GM13976 (cell line): ENCODE results near the gene AK1.
"Not testable (repeated sequence)": the region's sequence is repeated elsewhere in the genome, so short reads cannot be mapped to it uniquely, and the experiment has no call there.

Experiments
- DNase-seq: peaks from one replicate; pipeline ENCODE4 v3.0.0; 2012; ENCODE audit warnings: low spot score
- in situ Hi-C: fragments of 300-500 bp; cut with MboI; formaldehyde crosslinking; loops from one replicate; pipeline ENCODE4 v1.12.0; 2022; ENCODE audit warnings: low sequenced_read_pairs, mixed read lengths, inconsistent platforms; ENCODE audit not compliant: unreplicated experiment
- TF ChIP-seq, protein P1 (sequence below): IDR thresholded peaks from 2 replicates; pipeline ENCODE4 v1.5.1; 2012; ENCODE audit warnings: borderline replicate concordance, mild to moderate bottlenecking; ENCODE audit not compliant: insufficient read depth; ENCODE audit errors: extremely low read depth, missing control alignments, control extremely low read depth

AK1 gene

GRCh38 chr9:127873886-127874285 is 3.6 kb downstream of the AK1 start:
- no peak for DNase-seq
- TF ChIP-seq, protein P1, sequence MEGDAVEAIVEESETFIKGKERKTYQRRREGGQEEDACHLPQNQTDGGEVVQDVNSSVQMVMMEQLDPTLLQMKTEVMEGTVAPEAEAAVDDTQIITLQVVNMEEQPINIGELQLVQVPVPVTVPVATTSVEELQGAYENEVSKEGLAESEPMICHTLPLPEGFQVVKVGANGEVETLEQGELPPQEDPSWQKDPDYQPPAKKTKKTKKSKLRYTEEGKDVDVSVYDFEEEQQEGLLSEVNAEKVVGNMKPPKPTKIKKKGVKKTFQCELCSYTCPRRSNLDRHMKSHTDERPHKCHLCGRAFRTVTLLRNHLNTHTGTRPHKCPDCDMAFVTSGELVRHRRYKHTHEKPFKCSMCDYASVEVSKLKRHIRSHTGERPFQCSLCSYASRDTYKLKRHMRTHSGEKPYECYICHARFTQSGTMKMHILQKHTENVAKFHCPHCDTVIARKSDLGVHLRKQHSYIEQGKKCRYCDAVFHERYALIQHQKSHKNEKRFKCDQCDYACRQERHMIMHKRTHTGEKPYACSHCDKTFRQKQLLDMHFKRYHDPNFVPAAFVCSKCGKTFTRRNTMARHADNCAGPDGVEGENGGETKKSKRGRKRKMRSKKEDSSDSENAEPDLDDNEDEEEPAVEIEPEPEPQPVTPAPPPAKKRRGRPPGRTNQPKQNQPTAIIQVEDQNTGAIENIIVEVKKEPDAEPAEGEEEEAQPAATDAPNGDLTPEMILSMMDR: no peak
- in situ Hi-C loops: no loop called here

DNA sequence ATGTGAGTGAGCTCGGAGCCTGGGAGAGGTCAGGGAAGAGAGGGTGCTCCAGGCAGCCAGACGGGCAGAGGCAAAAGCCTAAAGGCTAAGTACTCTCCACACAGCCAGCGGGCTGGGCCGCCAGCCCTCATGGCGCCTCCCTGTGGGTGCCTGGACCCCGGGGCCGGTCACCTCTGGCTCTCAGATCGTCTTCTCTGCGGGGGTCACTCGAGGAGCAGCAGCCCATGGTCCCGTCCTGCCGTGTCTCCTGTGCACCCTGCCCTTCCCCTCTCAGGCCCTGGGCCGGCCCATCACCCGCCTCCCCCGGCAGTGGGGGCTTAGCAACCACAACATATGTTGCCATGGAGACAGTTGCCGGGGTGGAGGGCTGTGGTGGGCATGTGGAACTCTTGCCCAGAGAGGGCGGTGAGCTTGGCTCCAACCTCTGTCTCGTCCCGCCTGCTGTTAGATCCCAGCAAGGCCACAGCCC is 4.2 kb downstream of the AK1 start:
- no peak for DNase-seq
- in situ Hi-C loops: no loop called here
- TF ChIP-seq, protein P1: no peak

DNA sequence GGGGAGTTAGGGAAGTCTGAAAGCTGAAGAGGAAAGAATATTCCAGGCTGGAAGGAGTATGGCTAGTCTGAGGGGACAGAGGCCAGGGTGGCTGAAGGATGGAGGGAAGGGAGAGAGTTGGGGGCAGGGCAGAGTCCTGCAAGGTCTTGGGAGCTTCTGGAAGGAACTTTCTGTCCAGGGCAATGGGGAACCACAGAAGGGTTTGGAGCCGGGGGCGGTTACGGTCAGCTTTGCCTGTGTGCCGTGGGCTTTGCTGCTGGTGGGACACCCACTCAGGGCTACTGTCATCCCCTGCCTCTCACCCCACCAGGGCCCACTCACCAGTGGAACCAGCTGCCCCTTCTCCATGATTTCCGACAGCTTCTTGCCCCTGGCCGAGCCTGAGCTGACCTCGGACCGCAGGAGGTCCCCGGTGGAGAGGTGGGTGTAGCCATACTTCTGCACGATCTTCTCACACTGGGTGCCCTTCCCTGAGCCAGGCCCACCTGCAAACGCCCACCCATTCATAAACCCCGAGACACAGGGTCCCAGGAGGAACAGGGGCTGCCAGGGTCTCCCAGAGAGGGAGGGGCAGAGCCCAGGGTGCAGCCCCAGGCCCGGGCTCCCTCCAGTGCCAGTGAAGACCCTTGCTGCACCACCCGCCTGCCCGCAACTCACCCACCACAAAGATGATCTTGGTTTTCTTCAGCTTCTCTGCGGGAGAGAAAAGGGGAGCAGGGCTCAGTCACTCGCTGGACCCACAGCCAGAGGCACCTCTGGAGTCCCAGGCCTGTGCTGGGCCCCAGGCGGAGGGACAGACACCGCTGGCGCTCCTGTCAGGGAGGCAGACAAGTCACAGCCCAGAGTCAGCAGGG is 4.9 kb downstream of the AK1 start:
- DNase-seq: no peak
- TF ChIP-seq, protein P1: no peak
- in situ Hi-C loops: no loop called here

DNA sequence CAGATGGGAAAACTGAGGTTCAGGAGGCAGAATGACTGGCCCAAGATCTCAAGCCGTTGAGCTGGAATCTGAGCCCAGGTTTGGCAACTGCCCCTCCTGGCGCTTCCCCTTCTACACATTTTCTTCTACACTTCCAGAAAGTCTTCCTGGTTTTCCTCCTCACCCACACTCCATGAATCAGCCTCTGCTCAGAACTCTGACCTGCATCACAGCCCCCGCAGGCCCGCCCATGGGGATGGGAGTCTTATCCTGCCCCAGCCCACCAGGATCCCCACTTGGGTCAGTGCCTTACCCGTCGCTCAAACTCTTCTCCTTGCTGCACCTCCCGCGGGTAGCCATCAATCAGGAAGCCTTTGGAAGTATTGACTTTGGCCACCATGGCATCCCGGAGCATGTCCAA is 5.9 kb downstream of the AK1 start:
- no peak for DNase-seq
- TF ChIP-seq, protein P1: no peak
- in situ Hi-C loops: no loop called here

DNA sequence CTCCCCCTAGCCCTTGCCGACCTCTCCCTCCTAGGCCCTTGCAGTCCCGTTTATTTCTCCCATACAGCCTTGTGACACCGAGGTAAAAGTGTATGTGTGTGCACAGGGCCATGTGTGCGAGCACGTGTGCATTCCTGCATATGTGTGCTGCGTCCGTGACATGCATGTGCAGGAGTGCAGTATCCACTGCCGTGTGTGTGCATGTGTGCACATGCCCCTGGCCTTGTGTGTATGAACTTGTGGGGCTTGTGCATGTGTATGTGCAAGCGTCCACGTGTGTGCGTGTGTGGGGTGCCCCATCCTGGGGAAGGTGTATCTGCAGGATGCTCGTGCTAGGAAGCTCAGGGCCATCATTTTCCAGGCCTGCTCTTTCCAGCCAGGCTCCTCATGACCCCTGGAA is 6.6 kb downstream of the AK1 start:
- DNase-seq: no peak
- in situ Hi-C loops: no loop called here
- TF ChIP-seq, protein P1: no peak

- in situ Hi-C loops: not testable (repeated sequence)
Observed at GRCh38 chr9:127870153-127870491, 7.4 kb downstream of the AK1 start.

GRCh38 chr9:127869310-127870152 is 7.9 kb downstream of the AK1 start:
- in situ Hi-C loops: no loop called here
- TF ChIP-seq, protein P1: peak; percentile 90
- peak; percentile 96 for DNase-seq

More at GRCh38 chr9:127870153-127870491, 7.4 kb downstream of the AK1 start:
- DNase-seq: not testable (repeated sequence)
